Measurements from ENCODE around the gene LRRC2. TPM values are rescaled to one million over a fixed set of nuclear protein-coding genes. Genes with fewer than 3 reads are reported as not detected.
A peak's percentile ranks its signal among the peaks of the same experiment; 100 is the strongest.

The LRRC2 gene
- total RNA-seq, 1 experiment from 2014 or later = 2.6 TPM

DNA sequence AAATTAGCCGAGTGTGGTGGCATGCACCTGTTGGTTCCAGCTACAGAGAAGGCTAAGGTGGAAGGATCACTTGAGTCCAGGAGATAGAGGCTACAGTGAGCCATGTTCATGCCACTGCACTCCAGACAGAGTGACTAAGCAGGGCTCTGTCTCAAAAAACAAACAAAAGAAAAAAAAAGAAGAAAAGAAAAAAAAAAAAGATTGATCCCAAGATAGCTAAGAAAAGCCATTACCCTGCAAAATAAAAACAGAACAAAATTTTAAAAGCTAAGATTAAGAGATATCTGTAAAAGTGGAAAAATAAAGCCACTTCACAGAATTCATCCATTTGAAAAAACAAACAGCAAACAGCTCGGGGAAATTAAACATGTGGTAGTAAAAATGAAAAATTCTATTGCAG, 23.8 kb downstream of the LRRC2 start:
- no peak overlapping the region for H3K23ac ChIP-seq (ENCODE audit: insufficient read length, low read depth, low read length)
- H3K27me3 ChIP-seq (ENCODE audit: insufficient read depth, low read length) = no peaks in the 10 kb centered on the region
- no peaks in the 10 kb centered on the region for H3K79me2 ChIP-seq (ENCODE audit: insufficient read depth, low read length)
- no peak overlapping the region for H2AK5ac ChIP-seq (ENCODE audit: insufficient read length, low read length)
- no CpG with 5 or more reads among the region's 2 CpGs for WGBS (ENCODE audit: extremely low coverage, insufficient read length, low lambda C conversion rate)
- TF ChIP-seq, protein P1, sequence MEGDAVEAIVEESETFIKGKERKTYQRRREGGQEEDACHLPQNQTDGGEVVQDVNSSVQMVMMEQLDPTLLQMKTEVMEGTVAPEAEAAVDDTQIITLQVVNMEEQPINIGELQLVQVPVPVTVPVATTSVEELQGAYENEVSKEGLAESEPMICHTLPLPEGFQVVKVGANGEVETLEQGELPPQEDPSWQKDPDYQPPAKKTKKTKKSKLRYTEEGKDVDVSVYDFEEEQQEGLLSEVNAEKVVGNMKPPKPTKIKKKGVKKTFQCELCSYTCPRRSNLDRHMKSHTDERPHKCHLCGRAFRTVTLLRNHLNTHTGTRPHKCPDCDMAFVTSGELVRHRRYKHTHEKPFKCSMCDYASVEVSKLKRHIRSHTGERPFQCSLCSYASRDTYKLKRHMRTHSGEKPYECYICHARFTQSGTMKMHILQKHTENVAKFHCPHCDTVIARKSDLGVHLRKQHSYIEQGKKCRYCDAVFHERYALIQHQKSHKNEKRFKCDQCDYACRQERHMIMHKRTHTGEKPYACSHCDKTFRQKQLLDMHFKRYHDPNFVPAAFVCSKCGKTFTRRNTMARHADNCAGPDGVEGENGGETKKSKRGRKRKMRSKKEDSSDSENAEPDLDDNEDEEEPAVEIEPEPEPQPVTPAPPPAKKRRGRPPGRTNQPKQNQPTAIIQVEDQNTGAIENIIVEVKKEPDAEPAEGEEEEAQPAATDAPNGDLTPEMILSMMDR (conservative IDR thresholded peaks at IDR 0.05) = no peak
- no peak overlapping the region for H2BK5ac ChIP-seq (ENCODE audit: insufficient read length, low read length)
- Mint-ChIP-seq H3K36me3 (ENCODE audit: insufficient read depth in 1 of 3, low read depth in 3 of 3) (0 out of 7 replicates have a peak, but pooled peaks cover 0 to 4% (median 0%) of the 10 kb centered on the region in 3 experiments), H3K9me3 (no peaks in the 10 kb centered on the region), H3K4me1 (peaks cover 55% of the 10 kb centered on the region in 2 experiments), H3K27me3 (ENCODE audit: low read depth) (no peaks in the 10 kb centered on the region), H3K27ac (peak overlapping the region in 2 of 3 experiments; percentile 84 to 92; a peak in 5 of 7 replicates), H3K4me3 (no peak overlapping the region)
- H3K9ac ChIP-seq (ENCODE audit: extremely low read depth, insufficient read length, low read length) = no peak overlapping the region
- no peaks in the 10 kb centered on the region for H3K23me2 ChIP-seq (ENCODE audit: insufficient read length, low read depth, low read length, poor library complexity, severe bottlenecking)
- H2BK20ac ChIP-seq (ENCODE audit: low read depth, low read length, poor library complexity, severe bottlenecking) = no peak overlapping the region
- H2AFZ ChIP-seq (ENCODE audit: low read length) = no peak overlapping the region
- no peak overlapping the region for H3K56ac ChIP-seq (ENCODE audit: insufficient read length, low read depth, low read length)
- H2BK15ac ChIP-seq (ENCODE audit: low read depth, low read length) = no peak overlapping the region
- no peak overlapping the region for H3K27ac ChIP-seq (ENCODE audit: insufficient read length, low read depth, low read length)
- H3K18ac ChIP-seq (ENCODE audit: insufficient read length, low read depth, low read length) = no peak overlapping the region
- no peaks in the 10 kb centered on the region for H3K79me1 ChIP-seq (ENCODE audit: insufficient read depth, low read depth, low read length, poor library complexity, severe bottlenecking)
- no peaks in the 10 kb centered on the region for H4K20me1 ChIP-seq (ENCODE audit: control insufficient read depth, insufficient read depth, insufficient read length)
- H3K14ac ChIP-seq (ENCODE audit: insufficient read depth, low read length) = no peak overlapping the region
- no peak overlapping the region for H3T11ph ChIP-seq (ENCODE audit: low read length)
- peaks cover 17% of the 10 kb centered on the region; the same call in 1 of the 2 replicates for H3K4me1 ChIP-seq (ENCODE audit: insufficient read depth, low read length)
- no peak overlapping the region for H4K91ac ChIP-seq (ENCODE audit: insufficient read length, low read depth, low read length)
- no peak overlapping the region for H2BK12ac ChIP-seq (ENCODE audit: insufficient read length, low read depth, low read length)
- no peak overlapping the region for H3K4me2 ChIP-seq (ENCODE audit: insufficient read depth, insufficient read length, low read length)
- no peaks in the 10 kb centered on the region for H3K9me3 ChIP-seq (ENCODE audit: control insufficient read depth, low read depth, low read length)
- DNase-seq = no peak
- H3K4ac ChIP-seq (ENCODE audit: low read depth, low read length) = no peak overlapping the region
- H4K5ac ChIP-seq (ENCODE audit: insufficient read length, low read depth, low read length) = no peak overlapping the region
- no peak overlapping the region for H4K8ac ChIP-seq (replicated peaks; ENCODE audit: insufficient read length, low read depth, low read length)
- H2BK120ac ChIP-seq (ENCODE audit: low read depth, low read length, poor library complexity, severe bottlenecking) = no peak overlapping the region
